Measurements from ENCODE around the gene BMP4.

BMP4 gene

DNA sequence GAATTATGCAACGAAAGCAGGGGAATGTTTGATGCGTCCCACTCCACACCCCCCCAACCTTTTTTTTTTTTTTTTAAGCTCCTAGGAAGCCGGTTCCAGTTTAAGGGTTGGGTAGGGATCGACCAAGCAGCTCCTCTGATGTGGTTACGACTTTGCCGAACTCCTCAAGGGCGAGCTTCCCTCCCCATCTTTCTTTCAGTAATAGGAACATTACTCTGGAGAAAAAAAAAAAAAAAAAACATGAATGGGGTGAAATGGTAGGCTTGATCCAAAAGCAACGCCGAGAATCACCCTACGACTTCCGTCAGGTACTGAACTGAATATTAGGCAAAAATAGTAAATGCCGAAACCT lies 9.6 kb downstream of the BMP4 start:
- in situ Hi-C loops (cut with MboI; ENCODE audit: low sequenced_read_pairs), result no loop called here

DNA sequence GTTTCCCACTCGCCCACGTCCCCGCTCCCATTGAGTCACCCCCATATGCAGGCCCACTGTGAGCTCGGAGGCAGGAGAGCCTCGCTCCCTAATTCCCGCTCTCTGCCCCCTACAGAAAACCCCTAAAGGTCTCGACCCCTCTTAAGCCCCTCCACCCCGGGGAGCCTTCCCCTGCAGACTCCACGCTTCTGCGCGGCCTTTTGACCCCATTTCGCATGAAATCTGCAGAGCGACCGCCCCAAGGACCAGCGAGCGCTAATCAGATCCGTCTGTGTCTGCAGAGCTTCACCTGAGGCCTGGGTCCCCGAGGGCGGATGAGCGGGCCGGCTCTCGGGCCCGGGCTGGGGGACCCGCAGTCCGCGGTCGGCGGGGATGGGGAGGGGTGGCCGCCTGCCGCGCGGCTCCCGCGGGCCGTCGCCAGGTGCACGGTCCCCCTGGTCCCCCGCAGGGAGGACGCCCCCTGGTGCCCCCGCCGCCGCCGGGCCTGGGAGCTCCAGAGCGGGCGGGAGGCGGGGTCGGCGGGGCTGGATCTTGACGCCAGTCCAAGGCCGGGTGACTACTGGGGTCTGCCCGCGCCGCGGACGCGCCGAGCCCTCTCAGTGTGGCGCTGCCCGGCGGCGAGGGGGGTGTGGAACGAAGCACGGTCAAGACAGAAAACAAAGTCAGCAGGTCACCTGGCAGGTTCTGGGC lies 10.1 kb downstream of the BMP4 start:
- in situ Hi-C loops (cut with MboI; ENCODE audit: low sequenced_read_pairs), result no loop called here

DNA sequence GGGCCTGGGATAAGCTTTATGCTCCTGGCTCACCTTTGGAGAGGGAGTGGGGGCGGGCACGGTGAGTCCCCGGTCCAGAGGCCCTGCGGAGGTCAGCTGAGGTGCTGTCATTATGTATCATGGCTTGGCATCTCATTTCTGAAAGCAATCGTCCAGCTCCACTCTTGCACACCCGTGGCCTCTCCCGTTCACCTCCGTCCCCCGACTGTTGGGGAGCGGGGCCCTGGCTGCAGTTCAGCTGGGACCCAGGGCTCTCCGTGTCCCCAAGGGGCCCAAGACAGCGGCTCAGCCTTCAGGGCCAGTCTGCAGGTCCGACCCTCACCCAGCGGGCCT lies 10.6 kb downstream of the BMP4 start:
- in situ Hi-C loops (cut with MboI; ENCODE audit: low sequenced_read_pairs), result no loop called here

DNA sequence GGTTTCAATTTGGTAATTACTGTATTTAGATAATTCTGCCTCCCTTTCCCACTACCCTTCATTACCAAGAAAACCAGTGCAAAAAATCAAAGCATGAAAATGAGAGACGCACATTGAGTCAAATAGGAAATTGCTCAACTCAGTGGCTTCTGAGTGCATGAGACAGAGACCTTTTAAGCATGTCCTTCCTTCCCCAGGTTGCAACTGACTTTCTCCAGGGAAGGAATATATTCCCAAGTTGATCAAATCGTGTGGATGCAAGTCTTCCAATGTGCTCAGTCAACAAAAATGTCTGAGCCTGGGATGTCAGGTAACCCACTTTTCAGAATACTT lies 12.9 kb downstream of the BMP4 start:
- in situ Hi-C loops (cut with MboI; ENCODE audit: low sequenced_read_pairs), result no loop called here

DNA sequence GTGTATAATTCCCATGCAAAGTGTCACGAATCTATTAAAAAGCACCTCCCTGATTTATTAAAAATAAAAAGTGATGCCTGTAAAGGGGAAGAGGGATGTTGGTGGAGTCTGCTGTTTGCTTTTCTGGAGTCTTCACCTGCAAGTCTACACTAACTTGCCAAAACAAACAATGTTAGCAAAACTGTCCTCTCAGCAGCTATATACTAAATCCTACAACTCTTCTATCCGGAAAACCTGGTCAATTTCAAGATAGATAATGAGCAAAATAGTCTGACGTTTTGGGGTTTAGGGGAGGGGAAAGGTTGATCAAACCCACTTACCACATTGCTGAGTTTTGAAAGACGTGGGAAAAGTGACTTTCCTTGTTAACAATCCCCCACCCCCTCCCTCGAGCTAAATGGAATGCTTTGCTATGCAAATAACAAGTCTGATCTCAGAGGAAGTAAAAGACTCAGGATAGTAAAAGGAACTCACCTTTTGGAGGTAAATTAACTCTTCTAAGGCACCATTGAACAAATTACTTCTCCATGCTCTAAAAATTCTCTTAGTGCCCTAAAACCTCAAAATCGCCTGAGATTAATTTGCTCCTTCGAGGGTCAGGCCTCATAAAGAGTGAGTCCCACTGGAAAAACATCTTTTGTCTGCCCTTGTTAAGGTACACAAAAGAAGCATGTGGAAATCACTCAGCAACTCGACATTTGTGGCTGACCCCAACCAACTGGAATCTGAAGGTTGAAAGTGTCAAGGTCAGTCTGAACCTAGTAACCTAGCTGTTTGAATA lies 13.5 kb downstream of the BMP4 start:
- in situ Hi-C loops (cut with MboI; ENCODE audit: low sequenced_read_pairs), result no loop called here

DNA sequence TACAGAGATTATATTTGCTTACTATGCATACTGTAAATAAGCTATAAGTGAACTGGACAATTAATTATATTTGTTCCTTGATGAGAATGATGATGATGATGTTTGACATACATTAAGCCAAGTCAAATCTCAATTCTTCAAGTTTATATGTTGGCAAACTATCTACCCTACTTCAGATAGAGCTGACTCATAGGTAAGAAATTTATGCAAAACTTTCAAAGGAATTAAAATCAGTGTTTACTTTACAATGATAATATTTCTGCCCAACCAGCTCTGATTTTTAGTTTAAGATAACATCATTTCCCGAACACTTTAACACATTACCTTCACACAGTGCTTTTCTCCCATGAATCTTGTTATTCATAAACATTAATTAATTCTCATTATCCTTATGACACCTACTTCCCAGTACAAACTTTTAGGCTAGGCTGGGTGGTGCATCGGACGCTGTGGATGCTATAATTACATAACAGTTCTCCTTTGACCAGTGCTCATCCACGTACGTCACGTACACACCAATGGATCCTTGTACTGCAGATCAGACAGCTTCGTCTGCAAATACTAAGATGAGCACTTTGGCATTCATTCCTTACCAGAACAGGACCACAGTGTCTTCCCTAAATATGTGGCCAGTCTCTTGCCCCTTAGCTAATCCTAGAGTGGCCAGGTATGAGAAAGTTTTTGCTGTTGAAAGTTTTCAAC lies 18.3 kb downstream of the BMP4 start:
- in situ Hi-C loops (cut with MboI; ENCODE audit: low sequenced_read_pairs), result no loop called here

DNA sequence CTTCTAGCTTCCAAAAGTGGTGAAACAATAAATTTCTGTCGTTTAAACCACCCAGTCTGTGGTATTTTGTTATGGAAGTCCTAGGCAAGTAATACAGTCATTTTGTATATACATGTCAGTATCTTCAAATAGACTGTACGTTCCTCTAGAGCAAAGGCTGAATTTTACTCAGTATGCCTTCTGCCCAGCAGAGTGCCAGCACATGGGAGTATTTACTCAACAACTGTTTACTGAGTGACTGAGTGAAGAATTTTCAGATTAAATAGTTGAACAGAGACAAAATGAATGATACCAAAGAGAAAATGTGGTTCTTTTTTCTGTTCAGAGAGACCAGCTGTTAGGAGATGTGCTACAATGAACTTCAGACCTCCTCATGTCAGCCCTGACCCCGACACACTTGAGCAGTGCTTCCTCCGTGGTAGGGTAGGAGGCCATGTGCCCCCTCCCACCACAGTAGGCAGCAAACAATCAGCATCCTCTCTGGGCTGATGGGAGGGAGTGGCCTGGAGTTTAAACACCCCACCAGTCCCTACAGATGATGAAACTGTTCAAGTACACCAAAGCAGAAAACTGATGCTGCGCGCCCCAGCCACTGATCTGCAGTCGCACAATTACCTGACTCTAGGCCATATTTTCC lies 21.7 kb downstream of the BMP4 start:
- in situ Hi-C loops (cut with MboI; ENCODE audit: low sequenced_read_pairs), result no loop called here

DNA sequence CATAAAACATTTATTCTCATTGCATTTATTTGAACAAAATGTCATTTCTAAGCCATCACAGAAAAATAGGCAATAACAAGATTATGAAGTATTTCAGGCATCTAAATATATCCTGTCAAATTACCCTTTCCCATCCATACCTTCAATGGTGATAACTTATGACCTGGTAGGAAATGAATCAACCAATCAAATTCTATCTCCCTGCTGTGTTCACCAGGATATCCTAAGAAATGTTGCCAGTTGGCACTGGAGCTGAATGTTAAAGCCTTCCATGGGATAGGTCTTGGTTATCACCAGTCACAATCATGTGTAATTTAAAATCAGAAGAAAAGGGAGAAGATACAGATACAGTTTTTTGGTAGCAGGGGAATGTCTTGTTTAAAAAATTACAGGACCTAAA lies 23.7 kb downstream of the BMP4 start:
- in situ Hi-C loops (cut with MboI; ENCODE audit: low sequenced_read_pairs), result no loop called here

DNA sequence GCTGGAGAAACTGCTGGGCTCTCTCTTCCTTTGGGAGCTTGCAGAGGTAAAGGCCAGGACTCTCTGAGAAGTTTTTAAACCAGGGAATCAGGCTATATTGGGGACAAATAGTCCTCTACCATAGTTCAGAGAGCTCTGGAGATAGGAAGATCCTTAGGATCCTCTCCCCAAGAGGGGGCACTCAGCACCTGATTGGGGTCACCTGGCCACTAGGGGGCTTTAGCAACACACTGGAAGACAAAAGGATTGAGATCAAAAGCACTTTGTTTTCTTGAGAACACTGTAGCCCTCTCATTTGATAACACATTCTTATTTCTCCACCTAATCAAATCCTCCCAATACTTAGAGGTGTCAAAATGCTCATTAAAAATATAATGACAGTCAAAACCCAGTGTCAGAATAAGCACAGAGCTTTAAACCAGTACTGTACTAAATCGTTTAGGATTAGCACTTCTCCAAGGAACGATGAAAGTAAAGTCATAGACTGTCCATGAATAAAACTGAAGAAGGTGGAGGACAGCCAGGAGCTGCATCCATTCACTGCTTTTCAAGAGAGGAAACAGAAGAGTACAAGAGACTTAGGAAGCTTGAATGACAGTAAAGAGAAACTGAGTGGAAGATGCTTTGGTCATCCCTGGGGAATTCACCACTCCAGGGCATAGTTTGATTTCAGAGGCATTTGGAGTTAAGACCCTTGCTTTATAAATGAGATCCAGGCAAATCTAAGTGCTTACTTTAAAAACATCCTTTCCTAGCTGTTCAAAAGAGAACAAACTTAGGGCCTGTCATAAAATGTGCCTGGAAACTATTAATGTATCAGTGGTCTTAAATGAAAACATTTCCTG lies 26.5 kb downstream of the BMP4 start:
- in situ Hi-C loops (cut with MboI; ENCODE audit: low sequenced_read_pairs), result no loop called here

DNA sequence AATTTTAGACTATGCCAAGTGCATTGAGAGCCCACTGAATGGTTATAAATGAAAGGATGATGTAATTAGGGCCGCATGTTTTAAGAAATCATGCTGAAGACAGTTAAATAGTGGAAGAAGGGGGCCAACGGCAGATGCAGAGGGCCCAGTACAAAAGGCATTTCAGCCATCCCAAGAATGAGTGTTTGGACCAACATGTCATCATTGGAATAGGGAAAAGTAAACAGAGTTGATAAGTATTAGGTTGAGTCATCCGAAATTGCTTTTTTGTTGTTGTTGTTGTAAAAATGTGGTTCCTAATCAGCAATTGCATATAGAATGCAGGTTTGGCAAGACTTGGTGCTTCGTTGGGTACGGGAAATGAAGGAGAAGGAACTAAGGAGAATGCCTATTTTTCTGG lies 29.5 kb downstream of the BMP4 start:
- in situ Hi-C loops (cut with MboI; ENCODE audit: low sequenced_read_pairs), result no loop called here

DNA sequence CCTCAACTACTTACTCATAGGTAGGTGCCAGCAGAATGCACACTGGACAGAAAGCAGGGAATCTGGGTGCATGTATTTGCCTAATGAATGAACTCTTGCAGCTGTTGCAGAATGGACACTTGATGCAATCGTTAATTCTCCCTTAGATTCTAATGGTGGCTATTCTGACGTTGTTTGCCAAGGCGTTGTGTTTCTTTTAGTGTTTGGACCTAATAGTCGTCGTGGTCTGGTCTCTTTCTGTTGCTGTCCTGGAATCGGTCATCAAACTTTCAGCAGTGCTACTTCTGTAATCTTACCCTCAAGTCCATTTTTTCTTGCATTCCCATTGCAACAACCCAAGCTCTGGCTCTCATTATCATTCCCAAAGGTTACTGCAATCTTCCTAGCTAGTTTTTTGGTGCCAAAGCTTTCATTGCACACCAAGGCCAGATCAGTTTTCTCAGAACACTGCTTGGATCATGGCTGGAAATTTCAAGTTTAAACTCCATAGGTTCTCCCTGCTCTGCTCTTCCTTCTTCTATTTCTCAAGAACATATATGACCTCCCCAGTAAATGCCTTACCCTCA lies 31.3 kb downstream of the BMP4 start:
- in situ Hi-C loops (cut with MboI; ENCODE audit: low sequenced_read_pairs), result no loop called here

DNA sequence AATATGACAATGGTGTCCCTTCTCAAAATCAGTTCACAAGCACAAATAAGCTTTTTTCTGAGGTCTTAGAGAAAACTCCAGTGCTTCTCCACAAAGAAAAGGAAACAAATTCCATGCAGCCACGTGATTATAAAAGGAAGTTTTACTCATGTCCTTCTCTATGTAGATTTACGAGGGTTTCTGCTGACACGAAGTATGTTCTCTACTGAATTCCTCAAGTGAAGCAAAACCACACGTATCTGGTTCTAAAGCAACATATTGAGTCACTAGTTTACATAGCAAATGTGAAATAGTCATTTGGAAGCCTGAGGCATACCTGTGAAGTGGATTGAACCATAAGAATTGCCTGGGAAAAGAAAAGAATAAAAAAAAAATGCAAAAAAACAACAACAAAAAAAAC lies 31.9 kb downstream of the BMP4 start:
- in situ Hi-C loops (cut with MboI; ENCODE audit: low sequenced_read_pairs), result no loop called here

DNA sequence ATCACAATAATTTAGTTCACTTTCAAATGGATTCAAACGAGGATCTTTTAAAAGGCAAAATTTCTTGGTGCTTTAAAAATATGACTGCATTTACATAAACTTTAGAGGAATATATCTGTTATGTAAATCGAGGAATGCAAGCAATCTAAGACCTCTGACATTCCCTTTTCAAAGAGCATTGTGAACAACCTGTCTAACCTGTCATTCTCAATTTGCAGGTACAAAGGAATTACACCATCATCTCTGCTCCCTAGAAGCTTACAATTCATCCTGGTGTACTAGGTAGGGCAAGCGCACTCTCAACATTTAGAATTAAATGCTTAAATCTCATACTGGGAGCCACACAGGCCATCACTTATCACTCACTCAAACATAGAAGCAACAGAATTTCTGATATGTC lies 35.6 kb downstream of the BMP4 start:
- in situ Hi-C loops (cut with MboI; ENCODE audit: low sequenced_read_pairs), result no loop called here

DNA sequence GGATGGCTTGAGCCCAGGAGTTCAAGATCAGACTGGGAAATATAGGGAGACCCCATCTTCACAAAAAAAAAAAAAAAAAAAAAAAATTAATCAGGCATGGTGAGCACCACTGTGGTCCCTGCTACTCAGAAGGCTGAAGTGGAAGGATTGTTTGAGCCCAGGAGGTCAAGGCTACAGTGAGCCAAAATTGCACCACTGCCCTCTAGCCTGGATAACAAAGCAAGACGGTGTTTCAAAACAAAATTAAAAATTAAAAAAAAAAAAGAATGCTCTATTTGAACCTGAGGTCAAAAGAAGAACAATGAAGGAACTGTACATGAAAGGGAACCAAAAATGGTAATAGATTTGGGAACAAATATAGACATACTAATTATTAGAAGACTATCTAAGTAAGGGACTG lies 40.4 kb downstream of the BMP4 start:
- in situ Hi-C loops (cut with MboI; ENCODE audit: low sequenced_read_pairs), result no loop called here

DNA sequence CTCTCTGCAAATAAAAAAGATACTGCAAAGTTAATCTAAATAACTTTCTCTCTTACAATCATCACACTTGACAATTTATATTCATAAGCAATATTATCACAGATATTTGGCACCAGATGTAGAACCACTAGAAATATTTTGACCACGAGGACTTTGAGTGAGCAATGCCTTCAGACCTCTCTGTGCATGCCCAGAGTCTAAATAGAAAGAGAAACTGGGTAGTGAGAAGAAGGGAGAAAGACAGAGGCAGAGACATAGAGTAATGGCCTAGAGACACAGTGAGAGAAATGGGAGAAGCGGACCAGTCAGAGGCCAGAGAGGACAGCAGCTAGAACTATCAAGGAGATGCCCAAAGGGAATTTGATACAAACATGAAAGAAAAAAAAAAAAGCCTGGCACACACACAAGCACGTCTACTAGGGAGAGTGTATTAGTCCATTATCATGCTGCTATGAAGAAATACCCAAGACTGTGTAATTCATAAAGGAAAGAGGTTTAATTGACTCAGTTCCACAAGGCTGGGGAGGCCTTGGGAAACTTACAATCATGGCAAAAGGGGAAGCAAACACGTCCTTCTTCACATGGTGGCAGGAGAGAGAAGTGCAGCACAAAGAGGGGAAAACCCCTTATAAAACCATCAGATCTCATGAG lies 41.1 kb downstream of the BMP4 start:
- in situ Hi-C loops (cut with MboI; ENCODE audit: low sequenced_read_pairs), result no loop called here

DNA sequence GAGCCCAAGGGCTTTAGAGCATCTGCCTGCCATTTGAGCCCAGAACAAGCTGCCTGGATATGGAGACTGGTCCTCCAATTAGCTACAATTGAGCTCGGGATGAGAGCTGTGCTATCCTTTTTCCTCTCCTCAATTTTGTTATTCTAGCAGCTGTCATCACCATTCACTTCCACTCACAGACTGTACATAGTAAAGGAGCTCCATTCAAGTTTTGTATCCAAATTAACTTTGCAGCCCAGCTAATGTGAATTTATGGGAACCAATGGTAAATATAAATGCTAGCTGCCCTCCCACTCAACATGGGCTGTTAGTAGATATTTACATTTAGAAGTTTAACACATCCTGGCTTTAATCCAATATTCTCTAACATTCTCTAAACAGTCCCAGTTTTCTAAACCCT lies 44.6 kb downstream of the BMP4 start:
- in situ Hi-C loops (cut with MboI; ENCODE audit: low sequenced_read_pairs), result no loop called here

DNA sequence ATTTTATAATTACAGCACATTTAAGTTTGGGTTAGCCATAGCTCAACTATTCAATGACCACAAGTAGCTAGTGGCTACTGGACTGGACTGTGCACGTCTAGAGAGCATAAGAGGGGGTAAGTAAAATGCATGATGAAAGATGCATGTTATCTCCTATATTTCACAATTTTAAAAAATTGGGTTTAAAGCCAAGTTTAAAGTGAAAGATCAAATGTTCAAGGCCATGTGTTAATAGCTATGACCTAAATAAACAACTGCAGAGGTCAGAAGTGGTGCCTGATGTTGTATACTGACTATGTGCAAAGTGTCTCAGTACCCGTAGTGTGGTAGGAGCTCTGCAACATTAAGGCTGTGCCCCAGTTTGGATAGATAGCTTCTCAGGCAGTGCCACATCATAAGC lies 48.2 kb downstream of the BMP4 start:
- in situ Hi-C loops (cut with MboI; ENCODE audit: low sequenced_read_pairs), result no loop called here

DNA sequence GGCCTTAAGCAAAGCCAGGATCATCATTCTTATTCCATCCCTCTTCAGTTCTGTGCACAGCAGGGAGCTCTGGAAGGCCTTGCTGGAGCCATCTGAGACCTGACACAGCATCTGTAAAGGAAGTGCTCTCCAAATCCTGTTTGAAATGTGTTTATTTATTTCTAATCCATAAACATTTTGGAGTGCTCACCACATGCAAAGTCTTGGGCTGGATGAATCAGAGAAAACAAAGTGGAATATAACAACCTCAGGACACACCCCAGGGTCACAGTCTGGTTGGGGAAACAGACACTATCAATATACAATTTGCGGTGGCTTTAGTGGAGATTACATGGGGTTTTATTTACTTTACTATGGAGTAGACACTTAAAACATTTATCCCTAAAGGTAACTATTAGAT lies 54.3 kb downstream of the BMP4 start:
- in situ Hi-C loops (cut with MboI; ENCODE audit: low sequenced_read_pairs), result no loop called here

DNA sequence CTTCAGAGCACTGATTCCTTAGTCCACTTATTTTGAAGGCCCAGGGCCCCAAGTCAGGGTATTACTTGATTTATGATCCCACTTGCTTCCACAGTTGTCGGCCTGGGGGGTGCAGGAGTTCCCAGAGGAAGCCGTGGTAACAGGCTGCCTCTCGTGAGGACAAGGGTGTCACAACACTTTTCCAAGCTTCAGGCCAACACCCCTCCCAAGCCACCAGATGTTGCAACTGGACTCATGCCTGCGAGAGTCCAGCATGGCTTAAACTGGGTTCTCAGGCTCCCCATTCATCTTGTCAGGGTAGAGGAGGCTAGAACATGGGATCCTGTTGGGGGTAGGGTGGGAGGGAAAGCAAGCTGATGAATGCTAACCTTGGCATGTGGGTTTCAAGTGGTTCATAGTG lies 56.1 kb downstream of the BMP4 start:
- in situ Hi-C loops (cut with MboI; ENCODE audit: low sequenced_read_pairs), result no loop called here
